ENCODE measurements around the gene RASA1.

RASA1 gene

GRCh38 chr5:87434461-87434860 is 166.8 kb downstream of the RASA1 start:
- DNase-seq (ENCODE audit: extremely low spot score, insufficient read length, low read depth): no peak

GRCh38 chr5:87435144-87435694 is 167.5 kb downstream of the RASA1 start:
- no peak for FAIRE-seq

More at GRCh38 chr5:87434461-87434860, 166.8 kb downstream of the RASA1 start:
- no peak for FAIRE-seq

DNA sequence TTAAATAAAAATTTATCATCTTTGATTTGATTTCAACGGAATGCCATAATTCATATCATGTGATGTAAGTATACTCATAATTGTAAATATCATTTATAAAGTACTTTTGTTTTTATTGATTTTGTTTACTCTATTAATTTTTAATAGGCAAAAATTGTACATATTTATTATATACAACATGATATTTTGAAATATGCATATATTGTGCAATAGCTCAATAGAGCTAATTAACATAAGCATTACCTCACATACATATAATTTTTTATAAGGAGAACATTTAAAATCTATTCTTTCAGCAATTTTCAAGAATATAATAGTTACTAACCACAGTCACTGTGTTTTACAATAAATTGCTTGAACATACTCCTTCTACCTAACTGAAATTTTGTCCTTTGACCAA is 170.0 kb downstream of the RASA1 start:
- DNase-seq (ENCODE audit: extremely low spot score, insufficient read length, low read depth) (no peak), FAIRE-seq (no peak)

More at GRCh38 chr5:87435144-87435694, 167.5 kb downstream of the RASA1 start:
- no peak for DNase-seq (ENCODE audit: extremely low spot score, insufficient read length, low read depth)

DNA sequence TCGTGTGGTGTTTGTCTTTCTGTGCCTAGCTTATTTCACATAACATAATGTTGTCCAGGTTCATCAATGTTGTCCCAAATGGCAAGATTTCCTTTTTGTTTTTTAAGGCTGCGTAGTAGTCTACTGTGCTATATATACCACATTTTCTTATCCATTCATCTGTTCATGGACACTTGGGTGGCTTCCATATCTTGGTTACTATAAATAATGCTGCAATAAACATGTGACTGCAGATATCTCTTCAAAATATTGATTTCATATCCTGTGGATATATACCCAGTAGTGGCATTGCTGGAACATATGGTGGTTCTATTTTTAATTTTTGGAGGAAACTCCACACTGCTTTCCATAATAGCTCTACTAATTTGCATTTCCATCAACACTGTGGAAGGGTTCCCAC is 170.5 kb downstream of the RASA1 start:
- FAIRE-seq: no peak
- DNase-seq (ENCODE audit: extremely low spot score, insufficient read length, low read depth): no peak
